Activated CD8-positive, alpha-beta T cell treated with anti-CD3 and anti-CD28 coated beads for 36 hours (primary cell): Measurements from ENCODE around the gene CFP. TPM values are rescaled to one million over a fixed set of nuclear protein-coding genes. Genes with fewer than 3 reads are reported as not detected.

Experiments used
- ATAC-seq: fragments of 200-7000 bp; cut with Tn5 transposase; one replicate; pipeline ENCODE4 v1.10.0; 2021; ENCODE audit warnings: mild to moderate bottlenecking, moderate library complexity
- CTCF ChIA-PET: fragments of 350-600 bp; sonication (Branson Sonifier 250); formaldehyde crosslinking; loops from one replicate; lab custom pipeline; 2021; ENCODE audit warnings: antibody characterized with exemption; lab: Charles Lee
- POLR2A ChIA-PET: fragments of 350-600 bp; sonication (Branson Sonifier 250); formaldehyde crosslinking; loops from one replicate; lab custom pipeline; 2021; ENCODE audit warnings: antibody characterized with exemption; lab: Charles Lee
- DNase-seq: peaks from one replicate; pipeline ENCODE4 v3.0.0-alpha.2; 2020
- H3K27ac Mint-ChIP-seq: one replicate; pipeline ENCODE4 v1.8.0; 2021; ENCODE audit warnings: mild to moderate bottlenecking, mixed read lengths
- H3K27me3 Mint-ChIP-seq: one replicate; pipeline ENCODE4 v1.8.0; 2021; ENCODE audit warnings: mixed read lengths
- H3K36me3 Mint-ChIP-seq: one replicate; pipeline ENCODE4 v1.8.0; 2021; ENCODE audit warnings: low read depth, mixed read lengths
- H3K4me1 Mint-ChIP-seq: one replicate; pipeline ENCODE4 v1.8.0; 2021; ENCODE audit warnings: low read depth, mixed read lengths
- H3K4me3 Mint-ChIP-seq: one replicate; pipeline ENCODE4 v1.8.0; 2021; ENCODE audit warnings: mild to moderate bottlenecking, moderate library complexity, mixed read lengths
- H3K9me3 Mint-ChIP-seq: one replicate; pipeline ENCODE4 v1.8.0; 2021; ENCODE audit warnings: mixed read lengths
- intact Hi-C: fragments of 100-400 bp; cut with micrococcal nuclease; formaldehyde crosslinking; loops from one replicate; pipeline ENCODE4 v1.10.0; 2022
- total RNA-seq, 2 experiments: library from RNA; stranded (reverse); gene quantifications; one replicate each; pipeline ENCODE4 v1.2.3, GENCODE V29; 2021
- TF ChIP-seq, protein P1 (sequence below): fragments of 200-600 bp; IDR thresholded peaks from one replicate; pipeline ENCODE4 v1.8.0; 2022; ENCODE audit warnings: antibody characterized with exemption, mild to moderate bottlenecking

Gene CFP
- total RNA-seq, 2 experiments from 2014 or later, result 1.6 to 2.1 TPM

DNA sequence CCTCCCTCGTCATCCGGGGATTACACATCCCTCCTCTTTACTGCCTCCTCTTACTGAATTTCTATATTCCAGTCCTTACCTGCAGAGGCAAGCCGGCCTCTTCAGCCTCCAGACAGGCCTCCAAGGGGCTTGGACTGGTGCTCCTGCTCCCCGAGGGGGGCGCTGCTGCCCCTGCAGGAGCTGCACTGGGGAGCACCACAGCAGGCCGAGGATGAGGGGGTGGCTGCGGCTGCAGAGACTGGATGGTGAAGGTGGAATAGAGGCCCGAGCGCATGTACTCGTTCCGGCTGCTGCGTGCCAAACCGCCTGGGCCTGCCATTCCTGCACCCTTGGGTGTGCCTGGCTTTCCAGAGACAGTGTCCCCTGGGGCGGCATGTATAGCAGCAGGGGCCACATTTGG is 9.1 kb upstream of the CFP start:
- H3K4me1 Mint-ChIP-seq, result peaks cover 16% of the 10 kb centered on the region
- ATAC-seq (no peak), DNase-seq (no peak)
- H3K36me3 Mint-ChIP-seq, result peaks cover 45% of the 10 kb centered on the region
- TF ChIP-seq, protein P1, sequence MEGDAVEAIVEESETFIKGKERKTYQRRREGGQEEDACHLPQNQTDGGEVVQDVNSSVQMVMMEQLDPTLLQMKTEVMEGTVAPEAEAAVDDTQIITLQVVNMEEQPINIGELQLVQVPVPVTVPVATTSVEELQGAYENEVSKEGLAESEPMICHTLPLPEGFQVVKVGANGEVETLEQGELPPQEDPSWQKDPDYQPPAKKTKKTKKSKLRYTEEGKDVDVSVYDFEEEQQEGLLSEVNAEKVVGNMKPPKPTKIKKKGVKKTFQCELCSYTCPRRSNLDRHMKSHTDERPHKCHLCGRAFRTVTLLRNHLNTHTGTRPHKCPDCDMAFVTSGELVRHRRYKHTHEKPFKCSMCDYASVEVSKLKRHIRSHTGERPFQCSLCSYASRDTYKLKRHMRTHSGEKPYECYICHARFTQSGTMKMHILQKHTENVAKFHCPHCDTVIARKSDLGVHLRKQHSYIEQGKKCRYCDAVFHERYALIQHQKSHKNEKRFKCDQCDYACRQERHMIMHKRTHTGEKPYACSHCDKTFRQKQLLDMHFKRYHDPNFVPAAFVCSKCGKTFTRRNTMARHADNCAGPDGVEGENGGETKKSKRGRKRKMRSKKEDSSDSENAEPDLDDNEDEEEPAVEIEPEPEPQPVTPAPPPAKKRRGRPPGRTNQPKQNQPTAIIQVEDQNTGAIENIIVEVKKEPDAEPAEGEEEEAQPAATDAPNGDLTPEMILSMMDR, result no peak
- ChIA-PET CTCF (interaction anchor here (1.2 kb wide), 1 partner anchor 8 kb away, joined by 3 read pairs; no protein-coding TSS in a partner anchor), POLR2A (no interaction called here)
- no peak overlapping the region for H3K4me3 Mint-ChIP-seq
- intact Hi-C loops, result no loop called here
- H3K27ac Mint-ChIP-seq, result no peak overlapping the region
- no peaks in the 10 kb centered on the region for H3K9me3 Mint-ChIP-seq
- H3K27me3 Mint-ChIP-seq, result no peaks in the 10 kb centered on the region

DNA sequence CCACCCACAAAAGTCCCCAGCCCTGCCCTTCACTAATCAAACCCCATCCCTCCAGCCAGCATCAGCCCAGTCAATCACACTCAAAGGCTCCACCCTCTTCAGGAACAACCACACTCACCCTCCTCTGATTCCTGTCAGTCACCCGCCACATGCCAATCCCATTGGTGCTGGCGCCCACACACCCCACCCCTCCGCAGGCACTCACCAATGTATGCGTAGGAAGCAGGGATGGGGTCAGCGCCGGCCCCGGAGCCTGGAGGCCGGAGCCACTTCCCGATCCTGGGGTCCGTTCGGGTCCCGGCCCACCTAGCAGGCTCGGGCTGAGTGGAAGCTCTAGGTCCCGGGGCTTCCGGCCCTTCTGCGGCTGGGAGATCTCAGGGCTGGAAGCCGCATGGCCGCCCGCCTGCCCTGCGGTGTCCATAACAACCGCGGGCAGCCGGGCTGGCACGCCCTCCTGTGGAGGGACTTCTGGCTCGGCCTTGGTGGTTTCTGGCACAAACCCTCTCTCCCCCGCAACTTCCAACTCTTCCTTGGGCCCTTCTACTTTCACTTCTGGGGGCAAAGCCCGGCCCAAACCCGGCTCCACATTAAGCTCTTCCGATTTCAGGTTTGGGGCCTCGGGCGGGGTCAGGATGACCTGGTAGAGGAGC is 7.9 kb upstream of the CFP start:
- ATAC-seq, result peak; percentile 72
- H3K27ac Mint-ChIP-seq, result peak overlapping the region; percentile 40

DNA sequence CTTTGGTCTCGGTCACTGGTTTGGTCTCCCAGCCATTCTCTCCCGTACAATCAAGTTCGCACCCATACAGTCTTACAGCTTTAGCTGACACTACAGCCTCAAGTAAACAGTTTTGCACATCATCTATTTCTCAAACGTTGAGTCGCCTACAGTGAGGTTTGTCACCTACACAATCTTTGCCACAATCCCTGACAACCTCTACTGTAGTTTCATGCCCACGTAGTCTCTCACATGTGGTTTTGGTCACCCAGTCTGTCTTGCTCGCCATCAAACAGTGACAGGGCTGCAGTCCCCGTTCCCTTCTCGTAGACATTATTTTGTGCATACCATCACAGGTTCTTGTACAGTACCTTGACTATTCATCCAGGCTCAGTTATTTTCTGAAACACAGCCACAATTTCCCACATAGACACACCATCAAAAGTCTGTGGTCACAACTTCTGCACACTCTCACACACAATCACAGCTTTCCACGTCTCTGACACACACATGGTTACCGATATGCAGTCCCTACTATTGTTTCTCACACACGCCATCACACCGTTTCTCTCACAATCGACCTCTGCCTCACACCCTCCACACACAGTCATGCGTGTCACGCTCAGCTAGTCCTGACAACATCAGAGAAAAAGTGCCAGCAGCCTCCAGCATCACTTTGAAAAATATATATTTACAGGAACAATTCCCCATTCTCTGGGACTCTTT is 5.3 kb upstream of the CFP start:
- intact Hi-C loops, result no loop called here
- ChIA-PET POLR2A (no interaction called here), CTCF (no interaction called here)
- DNase-seq (peak; percentile 60), ATAC-seq (peak; percentile 70)
- Mint-ChIP-seq H3K4me3 (no peak overlapping the region), H3K4me1 (peaks cover 17% of the 10 kb centered on the region), H3K27me3 (no peaks in the 10 kb centered on the region), H3K9me3 (no peaks in the 10 kb centered on the region), H3K36me3 (peaks cover 29% of the 10 kb centered on the region), H3K27ac (no peak overlapping the region)
- TF ChIP-seq, protein P1, result no peak

More for the DNA sequence above, 7.9 kb upstream of the CFP start:
- CTCF ChIA-PET, result no interaction called here
- POLR2A ChIA-PET, result interaction anchor here (0.7 to 1.3 kb wide), 2 partner anchors 13 to 18 kb away, joined by 3 read pairs; partner anchors contain the start of genes ELK1 and SYN1
- no peaks in the 10 kb centered on the region for H3K27me3 Mint-ChIP-seq
- intact Hi-C loops, result no loop called here
- H3K9me3 Mint-ChIP-seq, result no peaks in the 10 kb centered on the region
- DNase-seq, result peak; percentile 54
- peaks cover 14% of the 10 kb centered on the region for H3K4me1 Mint-ChIP-seq
- peak overlapping the region; percentile 43 for H3K4me3 Mint-ChIP-seq
- TF ChIP-seq, protein P1, result no peak
- peaks cover 45% of the 10 kb centered on the region for H3K36me3 Mint-ChIP-seq

DNA sequence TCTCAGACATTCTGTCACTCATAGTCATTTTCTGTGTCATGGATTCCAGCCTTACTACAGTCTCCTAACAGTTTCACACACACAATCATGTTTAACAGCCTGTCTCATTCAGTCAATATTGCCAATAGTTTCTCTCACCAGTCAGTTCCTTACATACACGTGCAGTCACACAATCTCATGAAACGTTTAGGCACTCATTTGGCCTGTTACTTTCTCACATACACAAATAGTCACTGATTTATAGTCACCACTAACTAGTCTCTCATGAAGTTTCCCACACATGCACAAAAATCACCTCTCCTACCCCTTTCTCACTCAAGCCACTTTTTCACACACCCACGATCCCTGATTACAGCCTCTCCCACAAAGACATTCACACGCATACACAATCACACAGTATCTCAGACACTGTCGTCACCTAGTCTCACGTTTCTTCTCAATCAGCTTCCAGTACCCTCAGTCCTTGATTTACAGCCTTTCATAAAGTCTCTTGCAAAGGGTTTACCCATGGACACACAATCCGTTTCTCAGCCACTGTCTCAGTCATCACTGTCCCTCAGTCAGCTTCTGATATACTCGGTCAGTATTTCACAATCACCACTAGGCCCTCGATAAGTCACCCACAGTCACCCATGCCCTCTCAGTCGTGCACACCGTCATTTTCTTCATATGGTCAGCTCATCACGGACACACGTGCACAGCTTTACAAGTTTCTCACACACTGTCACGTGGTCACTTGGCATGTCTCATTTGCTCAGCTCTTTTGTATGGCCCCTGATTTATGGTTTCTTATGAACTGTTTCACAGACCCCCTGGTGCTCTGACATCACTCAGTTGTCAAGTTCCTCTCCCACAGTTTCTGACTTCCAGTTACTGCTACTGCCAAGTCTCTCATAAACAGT is 4.2 kb upstream of the CFP start:
- Mint-ChIP-seq H3K27me3 (no peaks in the 10 kb centered on the region), H3K36me3 (peaks cover 19% of the 10 kb centered on the region), H3K4me3 (no peak overlapping the region), H3K9me3 (no peaks in the 10 kb centered on the region), H3K4me1 (peaks cover 23% of the 10 kb centered on the region), H3K27ac (no peak overlapping the region)
- ChIA-PET POLR2A (no interaction called here), CTCF (no interaction called here)
- DNase-seq (no peak), ATAC-seq (no peak)
- TF ChIP-seq, protein P1, result no peak
- intact Hi-C loops, result no loop called here
